Measurements from ENCODE around the gene FIBCD1. TPM values are rescaled to one million over a fixed set of nuclear protein-coding genes. Genes with fewer than 3 reads are reported as not detected.

FIBCD1 gene
- total and polyA plus RNA-seq, 8 donors, result 0.18 to 6.4 (median 0.41) TPM; not detected in 4

DNA sequence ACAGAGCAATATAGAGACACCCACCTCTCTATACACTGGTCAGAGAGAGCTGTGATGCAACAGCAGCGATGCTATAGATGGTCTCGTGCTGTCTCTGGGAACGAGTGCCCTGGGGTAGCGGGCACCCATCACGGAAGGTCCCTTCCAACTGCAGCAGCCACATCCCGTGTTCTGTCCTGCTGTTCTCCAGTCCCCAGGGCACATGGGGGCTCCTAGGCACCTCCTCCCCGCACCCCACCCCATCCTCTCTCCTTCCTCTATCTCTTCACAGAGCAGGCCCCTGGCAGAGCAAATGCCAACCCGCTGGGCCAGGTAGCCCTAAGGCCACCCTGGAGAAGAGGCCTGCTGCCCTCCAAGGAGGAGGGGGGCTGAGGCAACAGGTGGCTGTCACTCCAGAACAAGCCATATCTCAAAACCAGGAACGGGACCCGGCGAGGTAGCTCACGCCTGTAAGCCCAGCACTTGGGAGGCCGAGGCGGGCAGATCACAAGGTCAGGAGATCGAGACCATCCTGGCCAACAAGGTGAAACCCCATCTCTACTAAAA lies 8.2 kb downstream of the FIBCD1 start:
- TF ChIP-seq, protein P1, sequence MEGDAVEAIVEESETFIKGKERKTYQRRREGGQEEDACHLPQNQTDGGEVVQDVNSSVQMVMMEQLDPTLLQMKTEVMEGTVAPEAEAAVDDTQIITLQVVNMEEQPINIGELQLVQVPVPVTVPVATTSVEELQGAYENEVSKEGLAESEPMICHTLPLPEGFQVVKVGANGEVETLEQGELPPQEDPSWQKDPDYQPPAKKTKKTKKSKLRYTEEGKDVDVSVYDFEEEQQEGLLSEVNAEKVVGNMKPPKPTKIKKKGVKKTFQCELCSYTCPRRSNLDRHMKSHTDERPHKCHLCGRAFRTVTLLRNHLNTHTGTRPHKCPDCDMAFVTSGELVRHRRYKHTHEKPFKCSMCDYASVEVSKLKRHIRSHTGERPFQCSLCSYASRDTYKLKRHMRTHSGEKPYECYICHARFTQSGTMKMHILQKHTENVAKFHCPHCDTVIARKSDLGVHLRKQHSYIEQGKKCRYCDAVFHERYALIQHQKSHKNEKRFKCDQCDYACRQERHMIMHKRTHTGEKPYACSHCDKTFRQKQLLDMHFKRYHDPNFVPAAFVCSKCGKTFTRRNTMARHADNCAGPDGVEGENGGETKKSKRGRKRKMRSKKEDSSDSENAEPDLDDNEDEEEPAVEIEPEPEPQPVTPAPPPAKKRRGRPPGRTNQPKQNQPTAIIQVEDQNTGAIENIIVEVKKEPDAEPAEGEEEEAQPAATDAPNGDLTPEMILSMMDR (IDR thresholded peaks at IDR 0.05), result no peak
- TF ChIP-seq POLR2A (IDR thresholded peaks at IDR 0.05), result no peak
- no peak for TF ChIP-seq POLR2AphosphoS5 (IDR thresholded peaks at IDR 0.05)
- no peak for TF ChIP-seq EP300 (IDR thresholded peaks at IDR 0.05)
- H3K27me3 ChIP-seq, result peaks cover 0 to 64% (median 38%) of the 10 kb centered on the region in 3 donors

DNA sequence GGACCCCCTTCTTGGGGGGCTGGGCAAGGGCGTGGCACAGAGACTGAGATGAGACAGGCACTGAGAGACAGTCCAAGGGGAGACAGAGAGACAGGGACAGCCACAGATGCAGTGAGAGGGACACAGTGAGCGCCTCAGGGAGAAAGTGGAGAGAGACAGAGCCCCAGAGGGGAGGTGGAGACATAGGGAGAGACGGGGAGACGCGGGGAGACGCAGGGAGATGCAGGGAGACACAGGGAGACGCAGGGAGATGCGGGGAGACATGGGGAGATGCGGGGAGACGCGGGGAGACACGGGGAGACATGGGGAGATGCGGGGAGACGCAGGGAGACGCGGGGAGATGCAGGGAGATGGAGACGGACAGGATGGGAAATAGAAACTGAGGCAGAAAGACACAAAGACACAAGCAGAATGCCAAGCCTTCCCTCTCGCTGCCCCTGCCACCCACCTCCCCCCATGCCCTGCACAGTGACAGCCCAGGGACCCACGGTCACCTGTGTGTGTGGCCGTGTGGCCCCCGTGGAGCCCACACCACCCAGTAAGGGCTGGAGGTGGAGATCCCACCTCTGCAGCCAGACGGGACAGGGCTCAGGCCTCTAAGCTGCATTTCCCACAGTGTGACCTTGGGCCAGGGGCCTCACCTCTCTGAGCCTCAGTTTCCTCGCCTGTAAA lies 8.8 kb downstream of the FIBCD1 start:
- Histone ChIP-seq H3K4me1 (peaks cover 10 to 30% (median 20%) of the 10 kb centered on the region in 4 donors), H3K36me3 (no peaks in the 10 kb centered on the region), H3K4me3 (no peak overlapping the region), H3K9me3 (no peaks in the 10 kb centered on the region), H3K27ac (no peak overlapping the region), H3K27me3 (peaks cover 0 to 64% (median 32%) of the 10 kb centered on the region in 3 donors)
- TF ChIP-seq POLR2A (IDR thresholded peaks at IDR 0.05), result no peak
- TF ChIP-seq EP300 (IDR thresholded peaks at IDR 0.05), result no peak
- no peak for TF ChIP-seq POLR2AphosphoS5 (IDR thresholded peaks at IDR 0.05)
- TF ChIP-seq, protein P1 (IDR thresholded peaks at IDR 0.05), result no peak
- no peak for DNase-seq
- intact Hi-C loops (cut with DNase I; ENCODE audit: low total_unique reads), result no loop called here
- 86 to 91% (median 90%) methylated on average over 22 to 23 of the region's 23 CpGs for WGBS, 5 donors

More for the DNA sequence above, 8.2 kb downstream of the FIBCD1 start:
- Histone ChIP-seq H3K9me3 (no peaks in the 10 kb centered on the region), H3K4me1 (peaks cover 10 to 32% (median 20%) of the 10 kb centered on the region in 4 donors), H3K27ac (no peak overlapping the region), H3K36me3 (no peaks in the 10 kb centered on the region), H3K4me3 (no peak overlapping the region)
- intact Hi-C loops (cut with DNase I; ENCODE audit: low total_unique reads), result no loop called here
- 87 to 94% (median 89%) methylated on average over 14 to 15 of the region's 15 CpGs for WGBS, 5 donors
- no peak for DNase-seq

DNA sequence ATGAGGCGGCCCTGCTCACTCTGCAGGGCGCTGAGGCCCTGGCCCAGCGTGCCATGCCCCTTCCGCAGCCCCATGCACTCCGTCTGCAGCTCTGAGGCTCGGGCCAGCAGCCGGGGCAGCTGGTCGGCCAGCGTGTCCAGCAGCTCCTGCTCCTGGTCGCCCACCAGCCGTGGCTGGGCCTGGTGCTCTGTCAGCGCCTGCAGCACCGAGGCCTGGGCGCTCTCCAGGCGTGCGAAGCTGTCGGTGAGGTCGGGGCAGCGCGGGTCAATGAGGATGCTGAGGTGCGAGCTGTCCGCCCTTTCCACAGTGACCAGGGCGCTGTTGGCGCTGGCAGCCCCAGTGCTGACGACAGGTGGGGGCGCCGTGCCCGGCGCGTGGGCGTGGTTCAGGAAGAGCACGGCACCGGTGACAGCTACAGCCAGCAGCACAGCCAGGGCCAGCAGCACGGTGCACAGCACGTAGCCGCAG lies 9.4 kb downstream of the FIBCD1 start:
- intact Hi-C loops (cut with DNase I; ENCODE audit: low total_unique reads), result no loop called here
- peaks cover 10 to 30% (median 20%) of the 10 kb centered on the region in 4 donors for H3K4me1 ChIP-seq
- peaks cover 0 to 64% (median 26%) of the 10 kb centered on the region in 3 donors for H3K27me3 ChIP-seq
- TF ChIP-seq, protein P1 (IDR thresholded peaks at IDR 0.05), result no peak
- TF ChIP-seq POLR2A (IDR thresholded peaks at IDR 0.05) (no peak), EP300 (IDR thresholded peaks at IDR 0.05) (no peak), POLR2AphosphoS5 (IDR thresholded peaks at IDR 0.05) (no peak)
- no peaks in the 10 kb centered on the region for H3K36me3 ChIP-seq
- H3K4me3 ChIP-seq, result no peak overlapping the region
- 85 to 96% (median 88%) methylated on average over 16 to 36 of the region's 36 CpGs for WGBS, 5 donors
- H3K9me3 ChIP-seq, result no peaks in the 10 kb centered on the region
- DNase-seq, result no peak
- H3K27ac ChIP-seq, result no peak overlapping the region

DNA sequence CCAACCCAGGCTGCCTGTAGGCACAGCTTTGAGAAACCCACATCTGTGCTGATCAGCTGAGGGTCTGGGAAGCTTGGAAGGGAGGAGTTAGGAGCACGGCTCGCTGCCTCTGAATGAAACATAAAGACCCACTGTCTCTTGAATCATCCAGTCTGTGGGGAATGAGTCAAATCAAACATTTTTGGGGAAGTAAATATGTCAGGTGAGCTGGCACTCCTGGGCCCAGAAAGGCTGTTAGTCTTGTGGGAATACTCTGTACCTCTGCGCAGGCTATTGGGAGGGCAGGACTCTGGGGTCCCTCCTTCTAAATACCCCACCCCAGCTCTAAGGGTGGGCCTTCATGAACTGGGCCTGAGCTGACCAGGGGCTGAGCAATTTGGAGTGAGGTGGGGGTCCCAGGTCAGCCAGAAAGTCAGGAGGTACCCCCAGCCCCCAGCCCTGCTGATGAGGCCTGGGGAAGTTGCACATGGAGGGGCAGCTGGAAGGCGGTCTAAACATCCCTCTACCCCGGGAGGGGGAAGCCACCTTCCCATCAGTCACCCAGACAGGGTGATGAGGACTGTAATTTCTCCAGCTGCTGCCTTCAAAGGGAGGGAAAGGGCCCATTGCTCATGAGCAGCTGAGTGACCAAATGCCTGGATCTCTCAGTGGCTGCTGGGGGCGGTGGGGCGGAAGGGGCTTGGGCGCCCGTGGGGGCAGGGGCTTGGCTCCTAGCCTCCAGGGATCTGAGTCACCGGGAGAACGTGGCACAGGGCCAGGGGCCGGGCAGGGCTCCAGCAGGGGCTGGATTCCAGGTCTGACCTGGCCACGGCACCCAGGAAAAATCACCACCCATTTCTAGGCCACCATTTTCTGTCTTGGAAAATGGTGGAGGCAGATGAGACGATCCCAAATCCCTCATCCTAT lies 10.8 kb downstream of the FIBCD1 start:
- peak in 1 of 3 donors; percentile 16 for TF ChIP-seq POLR2AphosphoS5 (IDR thresholded peaks at IDR 0.05)
- no peak for TF ChIP-seq EP300 (IDR thresholded peaks at IDR 0.05)
- peaks cover 0 to 64% (median 22%) of the 10 kb centered on the region in 3 donors for H3K27me3 ChIP-seq
- no peaks in the 10 kb centered on the region for H3K36me3 ChIP-seq
- 29 to 40% (median 34%) methylated on average over 4 to 14 of the region's 14 CpGs for WGBS, 5 donors
- no peak overlapping the region for H3K4me3 ChIP-seq
- H3K27ac ChIP-seq, result peak overlapping the region in 2 of 5 donors; percentile 2
- H3K9me3 ChIP-seq, result no peaks in the 10 kb centered on the region
- H3K4me1 ChIP-seq, result peaks cover 10 to 28% (median 19%) of the 10 kb centered on the region in 4 donors
- intact Hi-C loops (cut with DNase I; ENCODE audit: low total_unique reads), result no loop called here
- DNase-seq, result peak; percentile 48 to 80

Measured in stomach (tissue), 9 donors.